Activated CD4-positive, alpha-beta T cell treated with anti-CD3 and anti-CD28 coated beads for 4 hours (primary cell): ENCODE results near the gene CD109.
"Not testable (repeated sequence)": the region's sequence is repeated elsewhere in the genome, so short reads cannot be mapped to it uniquely, and the experiment has no call there.

Source experiments
- DNase-seq, 2 donors: peaks; one replicate each; pipeline ENCODE4 v3.0.0-alpha.2; 2020

CD109 gene

GRCh38 chr6:73796881-73797280 lies 100.9 kb downstream of the CD109 start:
- DNase-seq: no peak

GRCh38 chr6:73797861-73798260 lies 101.9 kb downstream of the CD109 start:
- DNase-seq: no peak

- no peak for DNase-seq
Measured at GRCh38 chr6:73798592-73798991, 102.6 kb downstream of the CD109 start.

GRCh38 chr6:73800997-73801396 lies 105.0 kb downstream of the CD109 start:
- no peak for DNase-seq

- no peak for DNase-seq
Measured at GRCh38 chr6:73801652-73802268, 105.8 kb downstream of the CD109 start.

GRCh38 chr6:73802366-73802765 lies 106.4 kb downstream of the CD109 start:
- no peak for DNase-seq

- DNase-seq: no peak
Measured at GRCh38 chr6:73803562-73804241, 107.7 kb downstream of the CD109 start.

- not testable (repeated sequence) for DNase-seq
Measured at GRCh38 chr6:73805221-73805620, 109.2 kb downstream of the CD109 start.

- not testable (repeated sequence) for DNase-seq
Measured at GRCh38 chr6:73805982-73806381, 110.0 kb downstream of the CD109 start.

- DNase-seq: no peak
Measured at GRCh38 chr6:73811706-73812105, 115.7 kb downstream of the CD109 start.

GRCh38 chr6:73817253-73817652 lies 121.2 kb downstream of the CD109 start:
- no peak for DNase-seq

- DNase-seq: no peak
Measured at GRCh38 chr6:73823046-73823735, 127.2 kb downstream of the CD109 start.

- DNase-seq: no peak
Measured at GRCh38 chr6:73823832-73824231, 127.8 kb downstream of the CD109 start.

GRCh38 chr6:73826571-73826970 lies 130.6 kb downstream of the CD109 start:
- DNase-seq: no peak

GRCh38 chr6:73830119-73830518 lies 134.1 kb downstream of the CD109 start:
- DNase-seq: no peak

- no peak for DNase-seq
Measured at GRCh38 chr6:73832313-73832712, 136.3 kb downstream of the CD109 start.

GRCh38 chr6:73844696-73845095 lies 148.7 kb downstream of the CD109 start:
- not testable (repeated sequence) for DNase-seq

GRCh38 chr6:73851048-73851447 lies 155.0 kb downstream of the CD109 start:
- DNase-seq: not testable (repeated sequence)

- DNase-seq: peak; percentile 4 to 37
Measured at GRCh38 chr6:73854998-73855718, 159.2 kb downstream of the CD109 start.

GRCh38 chr6:73857341-73857890 lies 161.4 kb downstream of the CD109 start:
- no peak for DNase-seq

- no peak for DNase-seq
Measured at GRCh38 chr6:73858376-73858775, 162.4 kb downstream of the CD109 start.

- DNase-seq: no peak
Measured at GRCh38 chr6:73860303-73860702, 164.3 kb downstream of the CD109 start.

GRCh38 chr6:73866305-73866704 lies 170.3 kb downstream of the CD109 start:
- no peak for DNase-seq
